NCI-H82 (cell line): ENCODE data around the gene NNAT.

Source experiments
- DNase-seq: peaks from one replicate; lab custom pipeline; 2025; lab: John Stamatoyannopoulos, UW

NNAT gene

GRCh38 chr20:37502654-37503053 lies 18.4 kb upstream of the NNAT start:
- DNase-seq, result peak; percentile 85

GRCh38 chr20:37503256-37503927 lies 17.7 kb upstream of the NNAT start:
- no peak for DNase-seq

- peak; percentile 32 for DNase-seq
Observed at GRCh38 chr20:37504404-37505096, 16.5 kb upstream of the NNAT start.

GRCh38 chr20:37505263-37506151 lies 15.5 kb upstream of the NNAT start:
- DNase-seq, result peak; percentile 77

- no peak for DNase-seq
Observed at GRCh38 chr20:37506152-37506725, 14.8 kb upstream of the NNAT start.

GRCh38 chr20:37510226-37510625 lies 10.8 kb upstream of the NNAT start:
- no peak for DNase-seq

GRCh38 chr20:37511610-37512275 lies 9.3 kb upstream of the NNAT start:
- no peak for DNase-seq

GRCh38 chr20:37513779-37514359 lies 7.2 kb upstream of the NNAT start:
- DNase-seq, result peak; percentile 26

GRCh38 chr20:37515876-37516275 lies 5.2 kb upstream of the NNAT start:
- no peak for DNase-seq

GRCh38 chr20:37516811-37517750 lies 4.0 kb upstream of the NNAT start:
- peak; percentile 92 for DNase-seq

GRCh38 chr20:37518059-37518458 lies 3.0 kb upstream of the NNAT start:
- peak; percentile 50 for DNase-seq

GRCh38 chr20:37518606-37519507 lies 2.2 kb upstream of the NNAT start:
- DNase-seq, result no peak

GRCh38 chr20:37519508-37520418 lies 1.3 kb upstream of the NNAT start:
- DNase-seq, result peak; percentile 80

GRCh38 chr20:37520419-37520955 lies 563 bp upstream of the NNAT start:
- no peak for DNase-seq

- DNase-seq, result no peak
Observed at GRCh38 chr20:37522260-37523011, 1.4 kb downstream of the NNAT start.

GRCh38 chr20:37523012-37523391 lies 2.0 kb downstream of the NNAT start:
- no peak for DNase-seq
